SKM-1 (cell line): Measurements from ENCODE around the gene ERAP2.
"Not testable (repeated sequence)": the region's sequence is repeated elsewhere in the genome, so short reads cannot be mapped to it uniquely, and the experiment has no call there.

ENCODE experiments used
- DNase-seq: peaks from one replicate; lab custom pipeline; 2025; ENCODE audit not compliant: unreplicated experiment; lab: John Stamatoyannopoulos, UW

ERAP2 gene

GRCh38 chr5:96861076-96861475, 15.2 kb upstream of the ERAP2 start:
- DNase-seq: no peak

- DNase-seq: no peak
Observed at GRCh38 chr5:96863114-96863513, 13.2 kb upstream of the ERAP2 start.

- DNase-seq: no peak
Observed at GRCh38 chr5:96863949-96864584, 12.2 kb upstream of the ERAP2 start.

- no peak for DNase-seq
Observed at GRCh38 chr5:96864922-96865530, 11.3 kb upstream of the ERAP2 start.

GRCh38 chr5:96868603-96869371, 7.5 kb upstream of the ERAP2 start:
- peak; percentile 67 for DNase-seq

- DNase-seq: no peak
Observed at GRCh38 chr5:96869372-96869641, 7.0 kb upstream of the ERAP2 start.

- DNase-seq: no peak
Observed at GRCh38 chr5:96870094-96871026, 5.9 kb upstream of the ERAP2 start.

- no peak for DNase-seq
Observed at GRCh38 chr5:96871027-96871399, 5.3 kb upstream of the ERAP2 start.

- DNase-seq: no peak
Observed at GRCh38 chr5:96871686-96872085, 4.6 kb upstream of the ERAP2 start.

GRCh38 chr5:96873449-96873848, 2.9 kb upstream of the ERAP2 start:
- no peak for DNase-seq

- no peak for DNase-seq
Observed at GRCh38 chr5:96874631-96875030, 1.7 kb upstream of the ERAP2 start.

- DNase-seq: no peak
Observed at GRCh38 chr5:96875791-96876291, 459 bp upstream of the ERAP2 start.

GRCh38 chr5:96876977-96877469, 723 bp downstream of the ERAP2 start:
- DNase-seq: not testable (repeated sequence)

- DNase-seq: no peak
Observed at GRCh38 chr5:96879665-96880064, 3.4 kb downstream of the ERAP2 start.

GRCh38 chr5:96880444-96881164, 4.3 kb downstream of the ERAP2 start:
- peak; percentile 18 for DNase-seq

- no peak for DNase-seq
Observed at GRCh38 chr5:96881511-96882115, 5.3 kb downstream of the ERAP2 start.

- DNase-seq: no peak
Observed at GRCh38 chr5:96883871-96884270, 7.6 kb downstream of the ERAP2 start.

- no peak for DNase-seq
Observed at GRCh38 chr5:96884995-96885394, 8.7 kb downstream of the ERAP2 start.

GRCh38 chr5:96885518-96886338, 9.4 kb downstream of the ERAP2 start:
- peak; percentile 45 for DNase-seq
